ENCODE measurements around the gene PCDHB7.
"Not testable (repeated sequence)": the region's sequence is repeated elsewhere in the genome, so short reads cannot be mapped to it uniquely, and the experiment has no call there.

The PCDHB7 gene

DNA sequence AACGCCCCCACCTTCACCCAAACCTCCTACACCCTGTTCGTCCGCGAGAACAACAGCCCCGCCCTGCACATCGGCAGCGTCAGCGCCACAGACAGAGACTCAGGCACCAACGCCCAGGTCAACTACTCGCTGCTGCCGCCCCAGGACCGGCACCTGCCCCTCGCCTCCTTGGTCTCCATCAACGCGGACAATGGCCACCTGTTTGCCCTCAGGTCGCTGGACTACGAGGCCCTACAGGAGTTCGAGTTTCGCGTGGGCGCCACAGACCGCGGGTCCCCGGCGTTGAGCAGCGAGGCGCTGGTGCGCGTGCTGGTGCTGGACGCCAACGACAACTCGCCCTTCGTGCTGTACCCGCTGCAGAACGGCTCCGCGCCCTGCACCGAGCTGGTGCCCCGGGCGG lies 52.4 kb downstream of the PCDHB7 start:
- DNase-seq (ENCODE audit: low spot score): not testable (repeated sequence)

DNA sequence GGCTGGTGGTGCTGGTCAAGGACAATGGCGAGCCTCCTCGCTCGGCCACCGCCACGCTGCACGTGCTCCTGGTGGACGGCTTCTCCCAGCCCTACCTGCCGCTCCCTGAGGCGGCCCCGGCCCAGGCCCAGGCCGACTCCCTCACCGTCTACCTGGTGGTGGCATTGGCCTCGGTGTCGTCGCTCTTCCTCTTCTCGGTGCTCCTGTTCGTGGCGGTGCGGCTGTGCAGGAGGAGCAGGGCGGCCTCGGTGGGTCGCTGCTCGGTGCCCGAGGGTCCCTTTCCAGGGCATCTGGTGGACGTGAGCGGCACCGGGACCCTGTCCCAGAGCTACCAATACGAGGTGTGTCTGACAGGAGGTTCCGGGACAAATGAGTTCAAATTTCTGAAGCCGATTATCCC lies 53.0 kb downstream of the PCDHB7 start:
- not testable (repeated sequence) for DNase-seq (ENCODE audit: low spot score)

All from globus pallidus (tissue), 1 donor.